Upper lobe of left lung (tissue), 4 donors: ENCODE data around the gene CORO1A.

ENCODE experiments used
- EP300 ChIP-seq, 4 donors: sonication (generic); formaldehyde crosslinking; IDR thresholded peaks; one replicate each; pipeline ENCODE4 v1.5.1; 2017; ENCODE audit warnings: antibody characterized with exemption in 4 of 4, control low read depth in 2 of 4
- POLR2A ChIP-seq, 4 donors: fragments of 450-650 bp; IDR thresholded peaks; one replicate each; pipeline ENCODE4 v1.5.1; 2016 to 2017; ENCODE audit warnings: antibody characterized with exemption in 4 of 4, mild to moderate bottlenecking in 2 of 4
- TF ChIP-seq, protein P1 (sequence below), 6 experiments: fragments of 450-650 bp in 4 of 6; fragments of 200-600 bp in 2 of 6; sonication (generic) in 2 of 6; IDR thresholded peaks; one replicate each; pipeline ENCODE4 v1.5.1; 2016 to 2019; ENCODE audit warnings: antibody characterized with exemption in 6 of 6

DNA sequence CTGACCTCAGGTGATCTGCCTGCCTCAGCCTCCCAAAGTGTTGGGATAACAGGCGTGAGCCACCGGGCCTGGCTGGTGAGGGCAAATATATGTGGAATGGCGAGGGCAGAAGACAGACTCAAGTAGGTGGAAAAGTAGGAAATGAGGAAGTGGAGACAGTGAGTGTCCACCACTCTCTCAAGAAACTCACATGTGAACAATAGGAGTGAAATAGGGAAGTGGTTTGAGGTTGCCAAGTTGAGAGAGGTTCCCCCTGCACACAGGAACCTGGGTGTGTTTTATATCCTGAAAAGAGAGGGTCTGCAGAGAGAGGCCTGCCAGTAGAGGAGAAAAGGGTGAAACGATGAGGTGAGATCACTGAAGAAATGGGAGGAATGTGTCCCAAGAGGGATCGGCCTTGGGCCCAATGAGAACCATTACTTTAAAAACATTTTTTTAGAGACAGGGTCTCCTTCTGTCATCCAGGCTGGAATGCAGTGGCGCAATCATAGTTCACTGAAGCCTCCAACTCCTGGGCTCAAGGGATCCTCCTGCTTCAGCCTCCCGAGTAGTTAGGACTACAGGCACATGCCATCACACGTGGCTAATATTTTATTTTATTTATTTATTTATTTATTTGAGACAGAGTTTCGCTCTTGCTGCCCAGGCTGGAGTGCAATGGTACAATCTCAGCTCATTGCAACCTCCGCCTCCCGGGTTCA is 17.1 kb upstream of the CORO1A start:
- TF ChIP-seq, protein P1, sequence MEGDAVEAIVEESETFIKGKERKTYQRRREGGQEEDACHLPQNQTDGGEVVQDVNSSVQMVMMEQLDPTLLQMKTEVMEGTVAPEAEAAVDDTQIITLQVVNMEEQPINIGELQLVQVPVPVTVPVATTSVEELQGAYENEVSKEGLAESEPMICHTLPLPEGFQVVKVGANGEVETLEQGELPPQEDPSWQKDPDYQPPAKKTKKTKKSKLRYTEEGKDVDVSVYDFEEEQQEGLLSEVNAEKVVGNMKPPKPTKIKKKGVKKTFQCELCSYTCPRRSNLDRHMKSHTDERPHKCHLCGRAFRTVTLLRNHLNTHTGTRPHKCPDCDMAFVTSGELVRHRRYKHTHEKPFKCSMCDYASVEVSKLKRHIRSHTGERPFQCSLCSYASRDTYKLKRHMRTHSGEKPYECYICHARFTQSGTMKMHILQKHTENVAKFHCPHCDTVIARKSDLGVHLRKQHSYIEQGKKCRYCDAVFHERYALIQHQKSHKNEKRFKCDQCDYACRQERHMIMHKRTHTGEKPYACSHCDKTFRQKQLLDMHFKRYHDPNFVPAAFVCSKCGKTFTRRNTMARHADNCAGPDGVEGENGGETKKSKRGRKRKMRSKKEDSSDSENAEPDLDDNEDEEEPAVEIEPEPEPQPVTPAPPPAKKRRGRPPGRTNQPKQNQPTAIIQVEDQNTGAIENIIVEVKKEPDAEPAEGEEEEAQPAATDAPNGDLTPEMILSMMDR (IDR thresholded peaks at IDR 0.05): no peak
- TF ChIP-seq POLR2A (IDR thresholded peaks at IDR 0.05) (no peak), EP300 (IDR thresholded peaks at IDR 0.05) (no peak)
